Sigmoid colon (tissue), 4 donors: Measurements from ENCODE around the gene EFL1.

Source experiments
- EP300 ChIP-seq, 4 donors: sonication (generic); formaldehyde crosslinking; IDR thresholded peaks; one replicate each; pipeline ENCODE4 v1.6.1; 2017; ENCODE audit warnings: antibody characterized with exemption in 4 of 4
- POLR2A ChIP-seq, 2 donors: fragments of 450-650 bp; IDR thresholded peaks; one replicate each; pipeline ENCODE4 v1.6.1; 2016; ENCODE audit warnings: antibody characterized with exemption in 2 of 2, mild to moderate bottlenecking in 2 of 2, moderate library complexity in 2 of 2
- POLR2AphosphoS5 ChIP-seq, 4 donors: sonication (generic); formaldehyde crosslinking; IDR thresholded peaks; one replicate each; pipeline ENCODE4 v1.6.1; 2017; ENCODE audit warnings: antibody characterized with exemption in 4 of 4
- TF ChIP-seq, protein P1 (sequence below), 4 experiments: fragments of 450-650 bp in 3 of 4; fragments of 200-600 bp in 1 of 4; IDR thresholded peaks; one replicate each; pipeline ENCODE4 v1.5.1; 2016 to 2019; ENCODE audit warnings: antibody characterized with exemption in 4 of 4, mild to moderate bottlenecking in 3 of 4, moderate library complexity in 2 of 4

DNA sequence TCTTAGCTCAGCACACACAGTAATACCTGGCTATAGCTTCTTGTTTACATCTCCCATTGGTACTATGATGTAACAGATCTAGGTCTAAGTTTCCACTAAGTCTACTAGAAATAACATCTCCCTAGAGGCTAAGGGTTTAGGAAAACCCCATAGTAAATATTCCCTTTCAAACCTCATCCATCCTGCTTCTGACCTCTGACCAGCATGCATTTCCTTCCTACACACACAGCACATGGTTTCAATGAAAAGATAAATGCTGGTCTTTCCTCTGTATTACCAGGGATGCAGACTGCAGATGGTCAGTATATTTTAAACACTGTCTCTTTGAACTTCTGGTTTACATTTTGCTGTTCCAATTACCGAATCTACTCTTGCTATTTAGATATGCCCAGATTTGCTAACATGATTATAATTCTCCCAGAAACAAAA lies 96.6 kb downstream of the EFL1 start:
- TF ChIP-seq, protein P1, sequence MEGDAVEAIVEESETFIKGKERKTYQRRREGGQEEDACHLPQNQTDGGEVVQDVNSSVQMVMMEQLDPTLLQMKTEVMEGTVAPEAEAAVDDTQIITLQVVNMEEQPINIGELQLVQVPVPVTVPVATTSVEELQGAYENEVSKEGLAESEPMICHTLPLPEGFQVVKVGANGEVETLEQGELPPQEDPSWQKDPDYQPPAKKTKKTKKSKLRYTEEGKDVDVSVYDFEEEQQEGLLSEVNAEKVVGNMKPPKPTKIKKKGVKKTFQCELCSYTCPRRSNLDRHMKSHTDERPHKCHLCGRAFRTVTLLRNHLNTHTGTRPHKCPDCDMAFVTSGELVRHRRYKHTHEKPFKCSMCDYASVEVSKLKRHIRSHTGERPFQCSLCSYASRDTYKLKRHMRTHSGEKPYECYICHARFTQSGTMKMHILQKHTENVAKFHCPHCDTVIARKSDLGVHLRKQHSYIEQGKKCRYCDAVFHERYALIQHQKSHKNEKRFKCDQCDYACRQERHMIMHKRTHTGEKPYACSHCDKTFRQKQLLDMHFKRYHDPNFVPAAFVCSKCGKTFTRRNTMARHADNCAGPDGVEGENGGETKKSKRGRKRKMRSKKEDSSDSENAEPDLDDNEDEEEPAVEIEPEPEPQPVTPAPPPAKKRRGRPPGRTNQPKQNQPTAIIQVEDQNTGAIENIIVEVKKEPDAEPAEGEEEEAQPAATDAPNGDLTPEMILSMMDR (IDR thresholded peaks at IDR 0.05), result no peak
- TF ChIP-seq POLR2AphosphoS5 (IDR thresholded peaks at IDR 0.05) (no peak), POLR2A (IDR thresholded peaks at IDR 0.05) (no peak), EP300 (IDR thresholded peaks at IDR 0.05) (no peak)
